ENCODE measurements around the gene MCF2L. TPM values are rescaled to one million over a fixed set of nuclear protein-coding genes. Genes with fewer than 3 reads are reported as not detected.

MCF2L gene
- total and polyA plus RNA-seq, 9 of the 15 experiments (the other 6 are each of a cell fraction or from before 2014, with no cell fraction given) = 0.05 to 0.25 (median 0.18) TPM; not detected in 5

DNA sequence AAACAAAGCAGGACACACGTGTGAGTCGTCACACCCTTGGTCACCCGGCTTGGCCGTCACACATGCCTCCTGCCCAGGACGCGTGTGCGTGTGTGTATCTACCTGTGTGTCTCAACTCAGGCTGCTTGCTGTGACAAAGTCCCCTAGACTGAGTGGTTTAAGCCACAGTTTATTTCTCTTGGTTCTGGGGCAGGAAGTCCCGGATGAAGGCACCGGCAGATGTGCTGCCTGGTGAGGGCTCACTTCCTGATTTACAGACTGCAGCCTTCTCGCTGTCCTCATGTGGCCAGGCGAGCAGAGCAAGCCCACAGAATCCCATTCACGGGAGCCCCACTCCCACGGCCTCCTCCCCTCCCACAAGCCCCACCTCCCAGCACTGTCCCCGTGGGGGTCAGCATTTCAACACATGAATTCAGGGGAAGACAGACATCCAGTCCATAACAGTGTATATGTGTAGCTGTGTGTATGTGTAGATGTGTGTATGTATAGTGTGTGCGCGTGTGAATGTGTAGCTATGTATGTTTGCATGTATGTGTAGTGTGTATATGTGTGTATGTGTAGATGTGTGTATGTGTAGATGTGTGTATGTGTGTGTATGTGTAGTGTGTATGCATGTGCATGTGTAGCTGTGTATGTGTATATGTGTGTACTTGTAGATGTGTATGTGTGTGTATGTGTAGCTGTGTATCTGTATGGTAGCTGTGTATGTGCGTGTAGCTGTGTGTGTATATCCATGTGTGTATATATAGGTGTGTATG, 51.5 kb downstream of the MCF2L start (continued):
- TF ChIP-seq SRSF3 (IDR thresholded peaks at IDR 0.05; ENCODE audit: insufficient read depth, low read length) = no peak
- TF ChIP-seq, protein P1, sequence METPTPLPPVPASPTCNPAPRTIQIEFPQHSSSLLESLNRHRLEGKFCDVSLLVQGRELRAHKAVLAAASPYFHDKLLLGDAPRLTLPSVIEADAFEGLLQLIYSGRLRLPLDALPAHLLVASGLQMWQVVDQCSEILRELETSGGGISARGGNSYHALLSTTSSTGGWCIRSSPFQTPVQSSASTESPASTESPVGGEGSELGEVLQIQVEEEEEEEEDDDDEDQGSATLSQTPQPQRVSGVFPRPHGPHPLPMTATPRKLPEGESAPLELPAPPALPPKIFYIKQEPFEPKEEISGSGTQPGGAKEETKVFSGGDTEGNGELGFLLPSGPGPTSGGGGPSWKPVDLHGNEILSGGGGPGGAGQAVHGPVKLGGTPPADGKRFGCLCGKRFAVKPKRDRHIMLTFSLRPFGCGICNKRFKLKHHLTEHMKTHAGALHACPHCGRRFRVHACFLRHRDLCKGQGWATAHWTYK (CRISPR knock-in tag; IDR thresholded peaks at IDR 0.05) = no peak

DNA sequence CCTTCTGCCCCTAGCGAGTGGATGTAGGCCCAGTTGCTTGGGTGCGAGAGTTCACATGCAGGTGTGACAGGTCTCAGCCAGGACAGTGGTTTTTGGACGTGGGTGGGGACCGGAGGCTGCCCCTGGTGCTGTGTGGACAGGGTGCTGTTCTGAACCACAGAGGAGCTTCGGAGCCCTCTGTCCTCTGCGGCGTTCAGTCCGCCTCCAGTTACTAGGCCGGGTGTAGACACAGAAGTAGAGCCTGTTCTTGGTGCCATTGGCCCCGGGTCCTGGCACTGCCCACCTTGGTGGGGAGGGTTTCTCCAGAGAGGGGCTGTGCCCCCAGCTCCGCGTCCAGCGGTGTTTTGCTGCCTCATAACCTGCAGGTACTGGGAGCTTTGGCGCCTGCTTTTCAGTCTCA, 52.4 kb downstream of the MCF2L start:
- Histone ChIP-seq H3K9ac (ENCODE audit: insufficient read depth in 1 of 2, low read depth in 2 of 2, low read length in 2 of 2) (no peak overlapping the region), H3K4me2 (ENCODE audit: insufficient read depth, low read length) (no peak overlapping the region), H3K36me3 (ENCODE audit: control insufficient read depth, insufficient read depth, low read length) (no peaks in the 10 kb centered on the region), H4K20me1 (replicated peaks; ENCODE audit: control insufficient read depth, insufficient read depth, low read length) (peaks cover 12% of the 10 kb centered on the region; the same call in 1 of the 2 replicates), H3K79me2 (ENCODE audit: control insufficient read depth, insufficient read depth, low read length) (no peaks in the 10 kb centered on the region), H3K4me1 (replicated peaks in 1 of 2; ENCODE audit: control insufficient read depth in 2 of 2, insufficient read depth in 2 of 2, low read length in 2 of 2) (peaks cover 0 to 9% of the 10 kb centered on the region in 2 experiments; a peak in 2 of 5 replicates), H3K4me3 (no peak overlapping the region), H3K9me1 (ENCODE audit: control insufficient read depth, insufficient read depth, low read length) (no peaks in the 10 kb centered on the region), H3K9me3 (replicated peaks; ENCODE audit: control insufficient read depth, insufficient read depth, low read depth, low read length) (no peaks in the 10 kb centered on the region), H3K27ac (ENCODE audit: extremely low read depth, low read depth, low read length) (no peak overlapping the region), H3K27me3 (ENCODE audit: control insufficient read depth in 2 of 2, insufficient read depth in 2 of 2, low read length in 2 of 2) (peaks cover 27 to 79% of the 10 kb centered on the region in 2 experiments; a peak in 4 of 5 replicates), H2AFZ (ENCODE audit: low read depth, low read length) (no peak overlapping the region)
- intact Hi-C loops (cut with micrococcal nuclease) (no loop called here), in situ Hi-C loops (cut with MboI) (no loop called here)
- TF ChIP-seq, protein P2, sequence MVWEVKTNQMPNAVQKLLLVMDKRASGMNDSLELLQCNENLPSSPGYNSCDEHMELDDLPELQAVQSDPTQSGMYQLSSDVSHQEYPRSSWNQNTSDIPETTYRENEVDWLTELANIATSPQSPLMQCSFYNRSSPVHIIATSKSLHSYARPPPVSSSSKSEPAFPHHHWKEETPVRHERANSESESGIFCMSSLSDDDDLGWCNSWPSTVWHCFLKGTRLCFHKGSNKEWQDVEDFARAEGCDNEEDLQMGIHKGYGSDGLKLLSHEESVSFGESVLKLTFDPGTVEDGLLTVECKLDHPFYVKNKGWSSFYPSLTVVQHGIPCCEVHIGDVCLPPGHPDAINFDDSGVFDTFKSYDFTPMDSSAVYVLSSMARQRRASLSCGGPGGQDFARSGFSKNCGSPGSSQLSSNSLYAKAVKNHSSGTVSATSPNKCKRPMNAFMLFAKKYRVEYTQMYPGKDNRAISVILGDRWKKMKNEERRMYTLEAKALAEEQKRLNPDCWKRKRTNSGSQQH (CRISPR knock-in tag; IDR thresholded peaks at IDR 0.05) = no peak
- TF ChIP-seq ZNF449 (CRISPR knock-in tag; IDR thresholded peaks at IDR 0.05) (no peak), PHF21A (IDR thresholded peaks at IDR 0.05; ENCODE audit: borderline replicate concordance, low read depth) (no peak), HEY1 (CRISPR knock-in tag; IDR thresholded peaks at IDR 0.05; ENCODE audit: borderline replicate concordance) (no peak), ZNF143 (CRISPR knock-in tag; IDR thresholded peaks at IDR 0.05) (no peak)
- ATAC-seq = no peak
- no peak for DNase-seq (ENCODE audit: extremely low read depth in 1 of 4, low spot score in 3 of 4)
- ChIA-PET CTCF (ENCODE audit: low intra/inter-chr PET ratio) (no interaction called here), POLR2A (no interaction called here)
- WGBS (ENCODE audit: insufficient coverage, low coverage, missing lambda C conversion rate) = 14% methylated on average over 10 of the region's 14 CpGs
- no TSS peak for BruUV-seq (replicated peaks)
- no peak for FAIRE-seq

All from K562 (cell line).